HG03103 (cell line): ENCODE results near the gene DNMT3B.
A peak's percentile ranks its signal among the peaks of the same experiment; 100 is the strongest.
"Not testable (repeated sequence)": the region's sequence is repeated elsewhere in the genome, so short reads cannot be mapped to it uniquely, and the experiment has no call there.

Experiments
- ATAC-seq: cut with Tn5 transposase; IDR thresholded peaks from one replicate; pipeline ENCODE4 v1.9.1; 2021; ENCODE audit warnings: low read depth; ENCODE audit not compliant: unreplicated experiment

DNMT3B gene

DNA sequence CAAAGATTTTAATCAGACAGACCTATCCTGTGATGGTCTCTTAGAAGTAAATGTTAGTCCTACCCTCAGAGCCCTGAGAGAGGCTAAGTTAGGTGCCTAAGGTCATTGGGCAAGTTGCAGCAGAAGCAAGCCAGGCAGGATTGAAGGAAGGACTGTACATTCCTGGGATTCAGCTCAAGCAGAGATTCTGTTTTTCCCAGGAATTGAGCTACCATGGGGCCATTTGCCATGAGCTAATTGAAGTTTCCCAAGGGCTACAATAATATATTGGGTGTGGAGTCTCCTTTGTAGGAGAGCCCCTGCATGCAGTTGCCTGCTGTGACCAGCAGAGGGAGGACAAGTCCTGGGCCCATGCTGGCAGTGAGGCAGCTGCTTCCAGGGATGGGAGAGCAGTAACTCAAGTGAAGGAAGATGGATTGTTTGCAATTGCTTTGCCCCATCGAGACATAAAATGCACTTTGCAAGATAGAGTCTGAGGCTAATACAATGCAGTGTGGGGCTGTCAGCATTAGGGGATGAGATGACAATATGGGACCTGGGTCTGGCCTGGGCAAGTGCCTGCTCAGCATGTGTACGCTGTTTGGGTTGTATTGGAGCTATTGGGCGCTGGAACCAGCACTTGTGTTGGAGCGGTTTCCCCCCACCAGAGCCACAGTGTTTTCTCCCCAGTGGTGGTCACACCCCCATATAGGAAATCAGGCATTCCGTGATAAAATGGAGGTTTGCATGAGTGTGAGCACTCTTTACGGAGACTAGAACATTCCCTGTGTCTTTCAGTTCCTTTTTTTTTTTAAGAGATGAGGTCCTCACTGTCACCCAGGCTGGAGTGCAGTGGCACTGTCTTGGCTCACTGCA, 27.9 kb downstream of the DNMT3B start:
- no peak for ATAC-seq

GRCh38 chr20:32790751-32791057, 28.5 kb downstream of the DNMT3B start:
- ATAC-seq = no peak

- ATAC-seq = peak; percentile 70
These were observed 30.1 kb downstream of the DNMT3B start for GRCh38 chr20:32792316-32792715.

DNA sequence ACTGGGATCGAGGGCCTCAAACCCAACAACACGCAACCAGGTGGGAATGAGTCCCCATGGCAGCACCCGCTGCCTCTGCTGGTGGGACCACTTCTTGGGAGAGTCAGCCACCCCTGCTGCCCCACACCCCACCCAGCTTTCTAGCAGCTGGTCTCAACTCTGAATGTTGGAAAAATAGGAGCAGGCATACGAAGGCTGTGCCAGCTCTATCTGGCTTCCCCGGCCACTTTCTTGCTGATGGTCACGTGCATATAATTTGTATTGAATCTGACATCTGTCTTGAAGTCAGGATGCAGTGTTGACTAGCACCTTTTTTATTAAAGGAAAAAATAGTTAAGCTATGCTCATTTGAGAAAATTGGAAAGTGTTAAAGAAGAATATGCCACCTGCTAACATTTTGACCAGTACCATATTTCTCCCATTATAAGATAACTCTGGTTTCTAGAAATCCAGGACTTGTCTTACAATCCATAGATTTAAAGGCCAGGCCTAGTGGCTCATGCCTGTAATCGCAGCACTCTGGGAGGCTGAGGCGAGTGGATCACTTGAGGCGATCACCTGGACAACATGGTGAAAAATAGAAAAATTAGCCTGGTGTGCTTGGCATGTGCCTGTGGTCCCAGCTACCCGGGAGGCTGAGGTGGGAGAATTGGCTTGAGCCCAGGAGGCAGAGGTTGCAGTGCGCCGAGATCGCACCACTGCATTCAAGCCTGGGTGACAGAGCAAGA, 30.7 kb downstream of the DNMT3B start:
- no peak for ATAC-seq

- ATAC-seq = no peak
These were observed 34.3 kb downstream of the DNMT3B start for GRCh38 chr20:32796383-32796948.

- ATAC-seq = no peak
These were observed 34.8 kb downstream of the DNMT3B start for GRCh38 chr20:32796981-32797451.

GRCh38 chr20:32797571-32797970, 35.4 kb downstream of the DNMT3B start:
- not testable (repeated sequence) for ATAC-seq

DNA sequence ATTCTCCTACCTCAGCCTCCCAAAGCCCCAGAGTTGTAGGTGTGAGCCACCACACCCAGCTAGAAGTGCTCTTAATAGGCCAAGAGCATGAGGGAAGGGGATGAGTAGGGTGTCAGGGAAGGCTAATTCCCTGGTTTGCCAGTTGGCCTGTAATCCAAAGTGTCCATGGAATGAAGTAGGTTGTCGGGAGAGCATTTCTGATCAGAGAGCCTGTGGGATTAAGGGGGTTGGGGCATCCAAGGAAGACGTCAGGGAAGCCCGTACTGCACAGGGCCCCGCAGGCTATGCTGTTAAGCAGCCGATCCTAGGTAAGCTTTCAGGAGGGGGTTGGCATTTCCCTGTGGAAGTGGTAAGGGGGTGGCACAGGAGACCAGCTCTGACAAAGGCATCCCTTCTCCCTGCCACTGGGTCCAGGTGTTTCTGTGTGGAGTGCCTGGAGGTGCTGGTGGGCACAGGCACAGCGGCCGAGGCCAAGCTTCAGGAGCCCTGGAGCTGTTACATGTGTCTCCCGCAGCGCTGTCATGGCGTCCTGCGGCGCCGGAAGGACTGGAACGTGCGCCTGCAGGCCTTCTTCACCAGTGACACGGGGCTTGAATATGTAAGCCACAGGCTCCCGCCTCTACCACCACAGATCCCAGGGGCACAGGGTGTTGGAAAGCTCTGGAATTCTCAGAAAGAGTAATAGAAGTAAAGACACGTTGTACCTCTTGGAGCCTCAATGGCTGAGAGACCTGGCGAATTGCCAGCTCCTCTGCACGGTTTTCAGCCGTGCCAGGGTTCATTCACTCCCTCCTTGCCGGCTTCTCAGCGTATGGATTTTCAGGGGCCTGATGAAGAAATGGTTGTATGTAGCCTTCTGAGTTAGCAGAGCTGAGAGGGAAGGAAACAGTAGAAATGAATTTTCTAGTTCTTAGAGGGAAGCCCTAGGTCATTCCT, 36.1 kb downstream of the DNMT3B start:
- no peak for ATAC-seq

GRCh38 chr20:32803092-32803491, 40.9 kb downstream of the DNMT3B start:
- ATAC-seq = no peak

DNA sequence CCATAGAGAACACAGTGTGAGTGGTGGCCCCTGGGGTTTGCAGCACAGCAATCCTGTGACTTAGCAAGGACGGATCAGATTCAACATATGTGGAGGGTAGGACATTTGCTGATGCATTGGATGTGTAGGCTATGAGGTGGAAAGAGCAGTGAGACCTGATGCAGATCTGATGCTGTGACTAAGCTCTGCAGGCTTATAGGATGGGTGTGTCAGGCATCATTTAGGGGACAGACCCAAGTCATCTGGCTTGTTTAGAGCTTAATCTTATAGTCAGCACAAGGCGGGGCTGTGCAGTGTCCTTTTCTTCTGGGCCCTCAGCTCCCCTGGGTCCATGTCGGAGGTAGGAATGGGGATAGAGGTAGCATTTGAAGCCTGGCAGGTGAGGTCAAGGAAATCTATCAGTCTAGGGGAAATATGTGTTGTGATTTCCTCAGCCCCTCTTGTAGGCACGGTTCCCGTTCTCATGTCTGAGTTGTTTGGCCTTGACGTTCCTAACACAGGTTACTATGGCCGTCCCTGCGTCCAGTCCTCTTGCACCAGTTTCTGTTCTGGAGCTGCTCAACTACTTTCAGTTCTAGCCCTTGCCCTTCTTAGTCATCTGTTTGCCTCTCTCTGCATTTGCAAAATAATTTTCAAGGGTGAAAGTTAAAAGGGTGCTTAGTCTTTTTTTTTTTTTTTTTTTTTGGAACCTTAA, 42.0 kb downstream of the DNMT3B start:
- ATAC-seq = no peak

DNA sequence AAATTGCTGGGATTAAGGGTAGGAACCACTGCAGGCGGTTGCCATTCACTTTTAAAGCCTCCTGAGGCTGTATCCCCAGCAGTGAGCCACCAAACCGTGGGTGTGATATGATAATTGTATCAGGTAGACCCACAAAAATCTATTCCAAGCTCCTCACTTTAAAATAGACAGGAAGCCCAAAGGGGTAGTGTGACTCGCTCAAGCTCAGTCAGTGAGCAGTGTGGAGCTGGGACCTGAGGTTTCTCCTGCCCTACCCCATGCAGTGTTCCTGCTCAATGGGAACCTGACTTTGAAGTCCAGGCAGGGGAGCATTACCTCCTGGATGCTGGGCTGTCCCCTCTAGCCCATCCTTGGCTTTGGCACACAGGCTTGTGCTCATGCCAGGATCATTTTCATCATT, 42.6 kb downstream of the DNMT3B start:
- no peak for ATAC-seq

DNA sequence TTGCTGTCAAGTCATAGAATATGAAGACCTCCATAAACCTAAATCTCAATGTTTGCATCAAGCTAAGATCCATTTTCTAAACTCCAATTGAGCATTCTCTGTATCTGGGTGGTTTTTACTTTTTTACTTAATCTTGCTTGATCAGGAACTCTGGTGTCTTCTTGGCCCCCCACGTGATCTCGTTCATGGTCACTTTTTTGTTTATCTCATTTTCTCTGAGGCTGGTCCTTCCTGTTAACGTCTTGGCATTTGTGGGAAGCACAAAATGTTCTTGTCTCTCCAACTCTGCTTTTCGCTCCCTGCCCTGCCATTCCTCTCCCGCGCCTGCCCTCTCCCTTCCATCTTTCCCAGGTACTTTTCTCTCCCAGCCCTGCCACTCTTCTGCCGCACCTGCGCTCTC, 43.5 kb downstream of the DNMT3B start:
- ATAC-seq = no peak

DNA sequence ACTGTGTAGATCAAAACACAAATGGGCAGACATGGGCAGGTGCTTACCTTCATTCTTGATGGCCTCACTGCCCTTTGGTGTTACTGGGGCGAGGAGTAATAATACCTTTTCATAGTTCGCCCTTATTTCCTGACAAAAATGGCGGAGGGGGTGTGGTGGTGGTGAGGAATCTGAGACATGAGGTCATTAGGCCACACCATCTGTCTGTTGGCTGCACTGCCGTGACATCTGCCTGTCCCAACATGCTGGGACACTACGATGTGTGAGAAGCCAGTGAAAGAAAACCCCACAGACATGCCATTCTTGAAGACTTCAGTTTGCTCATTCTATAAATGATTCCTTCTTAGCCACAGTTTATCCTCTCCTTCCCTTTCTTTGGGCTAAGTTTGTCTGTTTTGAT, 44.2 kb downstream of the DNMT3B start:
- ATAC-seq = no peak

- no peak for ATAC-seq
These were observed 45.5 kb downstream of the DNMT3B start for GRCh38 chr20:32807706-32808105.

DNA sequence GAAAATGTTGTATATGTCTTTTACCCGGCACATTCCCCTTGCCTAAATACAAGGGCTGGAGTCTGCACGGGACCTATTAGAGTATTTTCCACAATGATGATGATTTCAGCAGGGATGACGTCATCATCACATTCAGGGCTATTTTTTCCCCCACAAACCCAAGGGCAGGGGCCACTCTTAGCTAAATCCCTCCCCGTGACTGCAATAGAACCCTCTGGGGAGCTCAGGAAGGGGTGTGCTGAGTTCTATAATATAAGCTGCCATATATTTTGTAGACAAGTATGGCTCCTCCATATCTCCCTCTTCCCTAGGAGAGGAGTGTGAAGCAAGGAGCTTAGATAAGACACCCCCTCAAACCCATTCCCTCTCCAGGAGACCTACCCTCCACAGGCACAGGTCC, 46.3 kb downstream of the DNMT3B start:
- no peak for ATAC-seq

DNA sequence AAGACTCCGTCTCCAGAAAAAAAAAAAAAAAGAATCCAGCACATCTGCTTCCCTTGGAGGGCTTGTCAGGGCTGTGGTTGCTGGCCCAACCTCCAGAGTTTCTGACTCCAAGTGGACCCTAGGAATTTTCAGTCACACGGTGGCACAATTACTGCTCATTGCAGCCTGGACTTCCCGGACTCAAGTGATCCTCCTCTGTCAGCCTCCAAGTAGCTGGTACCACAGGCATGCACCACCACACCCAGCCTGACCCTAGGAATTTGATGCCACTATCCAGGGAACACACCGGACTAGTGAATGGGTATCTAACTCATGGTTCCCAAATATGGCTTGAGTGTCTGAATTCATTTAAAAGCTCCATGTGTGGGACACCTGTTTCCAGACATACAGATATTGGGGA, 47.7 kb downstream of the DNMT3B start:
- ATAC-seq = no peak

GRCh38 chr20:32810941-32811340, 48.8 kb downstream of the DNMT3B start:
- no peak for ATAC-seq

DNA sequence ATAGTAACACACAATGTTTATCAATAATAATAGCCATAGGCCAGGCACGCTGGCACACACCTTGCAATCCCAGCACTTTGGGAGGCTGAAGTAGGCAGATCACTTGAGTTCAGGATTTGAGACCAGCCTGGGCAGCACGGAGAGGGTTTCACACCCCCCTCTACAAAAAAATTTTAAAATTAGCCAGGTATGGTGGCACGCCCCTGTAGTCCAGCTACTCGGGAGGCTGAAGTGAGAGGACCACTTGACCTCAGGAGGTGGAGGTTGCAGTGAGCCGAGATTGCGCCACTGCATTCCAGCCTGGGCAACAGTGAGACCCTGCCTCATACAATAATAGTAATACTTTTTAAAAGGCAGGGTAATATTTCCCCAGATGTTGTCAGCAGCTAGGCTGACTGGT, 49.7 kb downstream of the DNMT3B start:
- ATAC-seq = no peak

DNA sequence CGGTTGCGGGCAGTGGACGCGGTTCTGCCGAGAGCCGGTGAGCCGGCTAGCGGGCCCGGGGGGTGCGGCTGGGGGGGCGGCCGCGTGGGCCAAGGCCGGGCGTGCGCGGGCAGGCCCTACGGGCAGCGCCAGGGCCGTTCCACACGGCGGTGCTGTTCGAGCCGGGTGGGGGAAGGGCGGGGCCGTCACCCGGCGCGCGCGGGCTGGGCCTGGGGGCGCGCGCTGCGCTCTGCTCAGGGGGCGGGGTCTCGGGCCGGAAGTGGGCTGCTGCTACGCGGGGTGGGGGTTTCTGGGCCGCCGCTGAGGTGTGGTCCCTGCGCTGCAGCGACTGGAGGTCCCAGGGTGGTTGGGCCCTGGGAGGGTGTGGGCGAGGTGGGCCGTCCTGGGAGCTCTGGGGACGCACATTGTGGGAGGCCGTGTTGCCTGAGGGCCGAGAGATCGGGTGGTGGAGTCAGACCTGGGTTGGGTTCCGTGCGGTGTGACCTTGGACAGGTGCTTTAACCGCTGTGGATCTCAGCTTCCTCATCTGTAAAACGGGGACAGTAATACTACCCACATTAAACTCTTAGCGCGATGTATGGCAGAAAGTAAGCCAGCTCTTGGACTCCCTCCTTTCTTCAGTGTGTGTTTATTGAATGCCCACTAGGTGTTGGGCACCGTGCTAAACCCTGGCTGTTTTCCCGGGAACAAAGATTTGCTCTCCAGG, 58.0 kb downstream of the DNMT3B start:
- ATAC-seq = peak; percentile 43
